Measurements from ENCODE around the gene PRDM15. TPM values are rescaled to one million over a fixed set of nuclear protein-coding genes. Genes with fewer than 3 reads are reported as not detected.

PRDM15 gene
- total and polyA plus RNA-seq, 2 donors (not counting 3 experiments of a cell fraction or from before 2014, with no cell fraction given): 11.8 to 12.9 TPM

DNA sequence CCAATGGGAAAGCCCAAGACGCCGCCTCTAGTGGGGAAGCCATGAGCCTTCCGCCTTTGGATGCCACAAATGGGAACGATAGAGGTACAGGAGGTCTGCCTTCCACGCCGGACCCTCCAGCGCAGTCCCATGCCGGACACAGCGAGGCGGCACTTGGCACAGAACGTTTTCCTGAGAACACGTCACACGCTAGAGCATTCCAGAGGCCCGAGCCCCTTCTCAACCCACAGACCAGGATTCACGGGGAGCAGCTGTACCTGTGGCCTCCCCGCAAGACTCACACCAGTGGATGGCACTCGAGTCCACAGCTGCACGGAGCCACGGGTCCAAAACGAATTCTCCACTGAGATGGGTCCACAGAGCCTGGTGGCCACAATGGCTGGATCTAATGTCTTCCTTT lies 80.8 kb downstream of the PRDM15 start:
- no TSS peak for BruUV-seq (replicated peaks)
- CTCF ChIA-PET: no interaction called here

More for the DNA sequence above, 80.8 kb downstream of the PRDM15 start:
- H3K27ac ChIP-seq (ENCODE audit: insufficient read depth, low read depth, low read length): no peak overlapping the region
- FAIRE-seq (no peak), DNase-seq (ENCODE audit: low read depth, low spot score) (no peak)
- H3K36me3 ChIP-seq (ENCODE audit: control insufficient read depth in 2 of 2, extremely low read depth in 1 of 2, insufficient read depth in 2 of 2, low read length in 2 of 2): peaks cover 0 to 8% of the 10 kb centered on the region in 2 experiments
- H3K9ac ChIP-seq (replicated peaks; ENCODE audit: extremely low read depth, insufficient read depth, low read length): no peak overlapping the region
- H3K9me3 ChIP-seq (replicated peaks; ENCODE audit: control insufficient read depth, insufficient read depth, low read length): no peaks in the 10 kb centered on the region
- POLR2A ChIA-PET: no interaction called here
- H3K4me1 ChIP-seq (ENCODE audit: control insufficient read depth, extremely low read depth, insufficient read depth, low read length): no peaks in the 10 kb centered on the region
- H3K27me3 ChIP-seq (ENCODE audit: control insufficient read depth in 2 of 2, insufficient read depth in 2 of 2, low read length in 2 of 2): no peaks in the 10 kb centered on the region
- no peak overlapping the region for H3K4me2 ChIP-seq (ENCODE audit: insufficient read depth, low read length)
- no peaks in the 10 kb centered on the region for H3K9me1 ChIP-seq (replicated peaks; ENCODE audit: control insufficient read depth, extremely low read depth, insufficient read depth, low read length)
- no peak for TF ChIP-seq MAX (IDR thresholded peaks at IDR 0.05; ENCODE audit: insufficient read depth, insufficient read length)
- TF ChIP-seq GATA2 (IDR thresholded peaks at IDR 0.05; ENCODE audit: insufficient read depth, insufficient read length, low read depth, low read length): no peak
- no peak for TF ChIP-seq EZH2 (IDR thresholded peaks at IDR 0.05; ENCODE audit: borderline replicate concordance, low read depth, low read length, severe bottlenecking)
- no peak for TF ChIP-seq POLR2AphosphoS5 (IDR thresholded peaks at IDR 0.05; ENCODE audit: insufficient read depth, low read depth, low read length)
- TF ChIP-seq, protein P1, sequence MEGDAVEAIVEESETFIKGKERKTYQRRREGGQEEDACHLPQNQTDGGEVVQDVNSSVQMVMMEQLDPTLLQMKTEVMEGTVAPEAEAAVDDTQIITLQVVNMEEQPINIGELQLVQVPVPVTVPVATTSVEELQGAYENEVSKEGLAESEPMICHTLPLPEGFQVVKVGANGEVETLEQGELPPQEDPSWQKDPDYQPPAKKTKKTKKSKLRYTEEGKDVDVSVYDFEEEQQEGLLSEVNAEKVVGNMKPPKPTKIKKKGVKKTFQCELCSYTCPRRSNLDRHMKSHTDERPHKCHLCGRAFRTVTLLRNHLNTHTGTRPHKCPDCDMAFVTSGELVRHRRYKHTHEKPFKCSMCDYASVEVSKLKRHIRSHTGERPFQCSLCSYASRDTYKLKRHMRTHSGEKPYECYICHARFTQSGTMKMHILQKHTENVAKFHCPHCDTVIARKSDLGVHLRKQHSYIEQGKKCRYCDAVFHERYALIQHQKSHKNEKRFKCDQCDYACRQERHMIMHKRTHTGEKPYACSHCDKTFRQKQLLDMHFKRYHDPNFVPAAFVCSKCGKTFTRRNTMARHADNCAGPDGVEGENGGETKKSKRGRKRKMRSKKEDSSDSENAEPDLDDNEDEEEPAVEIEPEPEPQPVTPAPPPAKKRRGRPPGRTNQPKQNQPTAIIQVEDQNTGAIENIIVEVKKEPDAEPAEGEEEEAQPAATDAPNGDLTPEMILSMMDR (IDR thresholded peaks at IDR 0.05; ENCODE audit: extremely low read depth in 1 of 2, insufficient read depth in 1 of 2, low read depth in 1 of 2, low read length in 2 of 2): no peak
- TF ChIP-seq MYC (IDR thresholded peaks at IDR 0.05; ENCODE audit: low read depth, low read length): no peak
- TF ChIP-seq FOS (IDR thresholded peaks at IDR 0.05; ENCODE audit: borderline replicate concordance, insufficient read depth, low read length): no peak
- no peak for TF ChIP-seq POLR2A (IDR thresholded peaks at IDR 0.05; ENCODE audit: low read depth, low read length)
- no peak for TF ChIP-seq JUN (IDR thresholded peaks at IDR 0.05; ENCODE audit: borderline replicate concordance, insufficient read depth, insufficient read length, low read depth)
- intact Hi-C loops (cut with micrococcal nuclease) (no loop called here), dilution Hi-C loops (cut with MboI; ENCODE audit: extremely low pct_ligation_motif_present, low sequenced_read_pairs) (no loop called here)
- H3K79me2 ChIP-seq (ENCODE audit: control insufficient read depth, insufficient read depth, low read length): no peaks in the 10 kb centered on the region
- H3K4me3 ChIP-seq (replicated peaks in 1 of 3; ENCODE audit: insufficient read depth in 1 of 3, low read depth in 1 of 3, low read length in 3 of 3): no peak overlapping the region
- no peak overlapping the region for H2AFZ ChIP-seq (ENCODE audit: low read depth, low read length)
- H4K20me1 ChIP-seq (replicated peaks; ENCODE audit: control insufficient read depth, extremely low read depth, insufficient read depth, low read length): no peaks in the 10 kb centered on the region
